Calu3 (cell line): Measurements from ENCODE around the gene SMG7. TPM values are rescaled to one million over a fixed set of nuclear protein-coding genes. Genes with fewer than 3 reads are reported as not detected.

Experiments
- BruUV-seq: library from RNA; stranded (reverse); fragments of 400-500 nt; replicated peaks from 2 replicates; lab custom pipeline; 2021; lab: Mats Ljungman, UMichigan
- CTCF ChIA-PET: fragments of 300-600 bp; sonication (Branson Sonifier 250); formaldehyde crosslinking; loops from one replicate; lab custom pipeline; 2022; ENCODE audit warnings: antibody characterized with exemption; lab: Charles Lee
- DNase-seq: peaks from one replicate; pipeline ENCODE4 v3.0.0; 2022
- H3K27ac Mint-ChIP-seq: one replicate; pipeline ENCODE4 v1.8.0; 2022; ENCODE audit warnings: mixed read lengths; ENCODE audit not compliant: unreplicated experiment
- H3K27me3 Mint-ChIP-seq: one replicate; pipeline ENCODE4 v1.8.0; 2022; ENCODE audit warnings: mixed read lengths; ENCODE audit not compliant: unreplicated experiment
- H3K36me3 Mint-ChIP-seq: one replicate; pipeline ENCODE4 v1.8.0; 2022; ENCODE audit warnings: mild to moderate bottlenecking, moderate library complexity, mixed read lengths; ENCODE audit not compliant: insufficient read depth, unreplicated experiment
- H3K4me1 Mint-ChIP-seq: one replicate; pipeline ENCODE4 v1.8.0; 2022; ENCODE audit warnings: mild to moderate bottlenecking, low read depth, mixed read lengths; ENCODE audit not compliant: unreplicated experiment
- H3K4me3 Mint-ChIP-seq: one replicate; pipeline ENCODE4 v1.8.0; 2022; ENCODE audit warnings: mild to moderate bottlenecking, low read depth, moderate library complexity, mixed read lengths; ENCODE audit not compliant: unreplicated experiment
- H3K9me3 Mint-ChIP-seq: one replicate; pipeline ENCODE4 v1.8.0; 2022; ENCODE audit warnings: low read depth, mixed read lengths; ENCODE audit not compliant: unreplicated experiment
- intact Hi-C: fragments of 100-400 bp; cut with micrococcal nuclease; formaldehyde crosslinking; loops from one replicate; pipeline ENCODE4 v1.10.0; 2022; ENCODE audit not compliant: unreplicated experiment
- total RNA-seq: library from RNA; stranded (reverse); gene quantifications from 2 replicates; pipeline ENCODE4 v1.2.3, GENCODE V29; 2022
- TF ChIP-seq, protein P1 (sequence below): fragments of 200-600 bp; IDR thresholded peaks from one replicate; pipeline ENCODE4 v1.8.0; 2022; ENCODE audit warnings: antibody characterized with exemption; ENCODE audit not compliant: unreplicated experiment

The SMG7 gene
- total RNA-seq, 1 experiment from 2014 or later: 96.3 TPM

DNA sequence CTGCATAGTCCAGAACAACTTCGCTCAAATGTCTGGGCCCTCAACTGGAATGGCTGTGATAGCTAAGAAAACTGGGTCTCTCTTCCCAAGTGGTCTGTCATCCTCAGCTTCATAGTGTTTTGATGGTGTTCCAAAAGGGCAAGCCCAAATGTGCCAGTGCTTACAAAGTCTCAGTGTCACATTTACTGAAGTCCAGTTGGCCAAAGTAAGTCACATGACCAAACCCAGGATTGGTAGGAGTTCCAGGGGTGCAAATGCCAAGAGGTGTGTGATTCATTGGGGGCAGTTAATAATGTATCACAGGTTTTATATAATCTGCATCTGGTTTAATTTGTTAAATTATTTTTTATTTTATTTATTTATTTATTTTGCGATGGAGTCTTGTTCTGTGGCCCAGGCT lies 24.9 kb downstream of the SMG7 start:
- no peak for DNase-seq
- TF ChIP-seq, protein P1, sequence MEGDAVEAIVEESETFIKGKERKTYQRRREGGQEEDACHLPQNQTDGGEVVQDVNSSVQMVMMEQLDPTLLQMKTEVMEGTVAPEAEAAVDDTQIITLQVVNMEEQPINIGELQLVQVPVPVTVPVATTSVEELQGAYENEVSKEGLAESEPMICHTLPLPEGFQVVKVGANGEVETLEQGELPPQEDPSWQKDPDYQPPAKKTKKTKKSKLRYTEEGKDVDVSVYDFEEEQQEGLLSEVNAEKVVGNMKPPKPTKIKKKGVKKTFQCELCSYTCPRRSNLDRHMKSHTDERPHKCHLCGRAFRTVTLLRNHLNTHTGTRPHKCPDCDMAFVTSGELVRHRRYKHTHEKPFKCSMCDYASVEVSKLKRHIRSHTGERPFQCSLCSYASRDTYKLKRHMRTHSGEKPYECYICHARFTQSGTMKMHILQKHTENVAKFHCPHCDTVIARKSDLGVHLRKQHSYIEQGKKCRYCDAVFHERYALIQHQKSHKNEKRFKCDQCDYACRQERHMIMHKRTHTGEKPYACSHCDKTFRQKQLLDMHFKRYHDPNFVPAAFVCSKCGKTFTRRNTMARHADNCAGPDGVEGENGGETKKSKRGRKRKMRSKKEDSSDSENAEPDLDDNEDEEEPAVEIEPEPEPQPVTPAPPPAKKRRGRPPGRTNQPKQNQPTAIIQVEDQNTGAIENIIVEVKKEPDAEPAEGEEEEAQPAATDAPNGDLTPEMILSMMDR: no peak
- H3K4me1 Mint-ChIP-seq: peaks cover 24% of the 10 kb centered on the region
- no peaks in the 10 kb centered on the region for H3K36me3 Mint-ChIP-seq
- H3K27me3 Mint-ChIP-seq: no peaks in the 10 kb centered on the region
- intact Hi-C loops: no loop called here
- H3K4me3 Mint-ChIP-seq: no peak overlapping the region
- BruUV-seq: no TSS peak
- CTCF ChIA-PET: no interaction called here
- no peaks in the 10 kb centered on the region for H3K9me3 Mint-ChIP-seq
- no peak overlapping the region for H3K27ac Mint-ChIP-seq

DNA sequence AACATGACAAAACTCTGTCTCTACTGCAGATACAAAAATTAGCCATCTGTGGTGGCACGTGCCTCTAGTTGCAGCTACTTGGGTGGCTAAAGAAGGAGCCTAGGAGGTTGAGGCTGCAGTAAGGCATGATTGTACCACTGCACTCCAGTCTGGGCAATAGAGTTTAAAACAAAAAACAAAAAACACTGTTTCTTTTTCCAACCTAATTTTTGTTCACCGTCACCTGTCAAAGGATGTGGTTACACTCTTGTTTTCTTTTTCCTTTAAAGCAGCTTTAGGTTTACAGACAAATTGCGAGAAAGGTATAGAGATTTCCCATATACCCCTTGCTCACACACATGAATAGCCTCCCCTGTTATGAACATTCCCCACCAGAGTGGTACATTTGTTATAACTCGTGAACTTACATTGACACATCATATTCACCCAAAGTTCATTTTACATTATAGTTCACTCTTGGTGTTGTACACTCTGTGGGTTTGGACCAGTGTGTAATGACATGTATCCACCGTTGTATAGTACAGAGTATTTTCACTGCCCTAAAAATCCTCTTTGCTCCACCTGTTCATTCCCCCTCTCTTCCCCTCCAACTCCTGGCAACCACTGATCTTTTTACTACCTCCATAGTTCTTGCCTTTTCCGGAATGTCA lies 26.2 kb downstream of the SMG7 start:
- intact Hi-C loops: no loop called here
- Mint-ChIP-seq H3K4me3 (no peak overlapping the region), H3K27me3 (no peaks in the 10 kb centered on the region), H3K27ac (no peak overlapping the region), H3K9me3 (no peaks in the 10 kb centered on the region), H3K36me3 (no peaks in the 10 kb centered on the region), H3K4me1 (peaks cover 11% of the 10 kb centered on the region)
- TF ChIP-seq, protein P1: no peak
- DNase-seq: no peak
- CTCF ChIA-PET: no interaction called here
- BruUV-seq: no TSS peak

DNA sequence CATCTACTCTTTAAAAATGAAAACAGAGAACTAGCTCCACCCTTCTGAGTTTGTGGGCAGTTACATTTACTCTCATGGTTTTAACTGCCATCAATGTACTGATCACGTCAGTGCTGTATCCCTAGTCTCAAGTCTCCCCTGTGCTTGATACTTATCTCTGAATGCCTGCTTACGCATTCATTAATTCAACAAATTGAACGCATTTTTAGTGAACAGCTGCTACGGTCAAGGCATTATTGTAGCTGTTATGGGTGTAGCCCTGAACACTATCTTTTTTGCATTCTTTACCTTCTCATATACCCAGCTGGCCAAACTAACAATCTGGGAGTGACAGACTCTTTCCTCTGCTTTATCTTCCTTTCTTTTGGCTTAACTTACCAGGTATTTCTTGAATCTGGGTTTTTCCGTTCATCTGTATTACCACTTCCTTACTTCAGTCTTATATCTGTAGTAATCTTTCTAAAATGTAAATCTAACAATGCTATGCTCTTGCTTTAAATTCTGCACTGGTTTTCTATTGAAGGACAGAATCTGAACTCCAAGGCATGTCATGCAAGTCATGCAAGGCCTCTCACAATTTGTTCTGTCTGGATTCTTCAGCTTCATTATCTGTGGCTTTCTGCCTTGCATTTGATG lies 33.3 kb downstream of the SMG7 start:
- no peak for DNase-seq
- Mint-ChIP-seq H3K36me3 (no peaks in the 10 kb centered on the region), H3K4me1 (no peaks in the 10 kb centered on the region), H3K4me3 (no peak overlapping the region), H3K27me3 (no peaks in the 10 kb centered on the region), H3K27ac (no peak overlapping the region), H3K9me3 (no peaks in the 10 kb centered on the region)
- intact Hi-C loops: no loop called here
- CTCF ChIA-PET: interaction anchor here (1.0 kb wide), 1 partner anchor 9 kb away, joined by 3 read pairs; no protein-coding TSS in a partner anchor
- TF ChIP-seq, protein P1: no peak
- no TSS peak for BruUV-seq

DNA sequence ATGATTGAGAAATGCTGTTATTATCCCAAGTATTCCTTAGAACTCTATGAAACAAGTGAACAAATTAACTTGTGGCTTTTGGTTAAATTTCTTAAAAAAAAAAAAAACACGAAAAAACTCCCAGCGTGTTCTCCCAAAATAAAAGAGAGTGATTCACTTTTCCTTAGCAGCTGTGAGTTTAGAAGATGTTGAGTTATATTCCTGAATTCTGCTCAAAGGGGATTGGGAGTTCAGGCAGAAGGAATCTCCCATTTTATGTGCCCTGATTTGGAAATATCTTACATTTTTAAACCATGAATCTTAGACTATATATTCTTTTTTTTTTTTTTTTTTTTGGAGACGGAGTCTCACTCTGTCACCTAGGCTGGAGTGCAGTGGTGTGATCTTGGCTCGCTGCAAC lies 34.3 kb downstream of the SMG7 start:
- no peak for DNase-seq
- Mint-ChIP-seq H3K4me3 (no peak overlapping the region), H3K27ac (no peak overlapping the region), H3K27me3 (no peaks in the 10 kb centered on the region), H3K9me3 (no peaks in the 10 kb centered on the region), H3K36me3 (no peaks in the 10 kb centered on the region), H3K4me1 (peaks cover 8% of the 10 kb centered on the region)
- intact Hi-C loops: no loop called here
- CTCF ChIA-PET: no interaction called here
- TF ChIP-seq, protein P1: no peak
- BruUV-seq: no TSS peak
